HUES6 (cell line): ENCODE measurements around the gene PER1.

Experiments used
- H3K27ac ChIP-seq: 2 replicates; pipeline ENCODE4 v1.7.0; 2013; ENCODE audit warnings: low read depth, mild to moderate bottlenecking, low read length, inconsistent platforms
- H3K27me3 ChIP-seq: 2 replicates; pipeline ENCODE4 v1.6.1; 2013; ENCODE audit warnings: low read length; ENCODE audit not compliant: control insufficient read depth, insufficient read depth
- H3K36me3 ChIP-seq: 2 replicates; pipeline ENCODE4 v1.6.1; 2013; ENCODE audit warnings: low read length; ENCODE audit not compliant: control insufficient read depth, insufficient read depth
- H3K4me1 ChIP-seq: 2 replicates; pipeline ENCODE4 v1.6.1; 2013; ENCODE audit warnings: low read length; ENCODE audit not compliant: control insufficient read depth, insufficient read depth
- H3K4me3 ChIP-seq: 2 replicates; pipeline ENCODE4 v1.5.1; 2013; ENCODE audit warnings: low read depth, low read length
- H3K9ac ChIP-seq: one replicate; pipeline ENCODE4 v1.6.1; 2013; ENCODE audit warnings: mild to moderate bottlenecking, low read length
- H3K9me3 ChIP-seq: 2 replicates; pipeline ENCODE4 v1.6.1; 2013; ENCODE audit warnings: low read depth, low read length; ENCODE audit not compliant: control insufficient read depth, insufficient read depth

The PER1 gene

DNA sequence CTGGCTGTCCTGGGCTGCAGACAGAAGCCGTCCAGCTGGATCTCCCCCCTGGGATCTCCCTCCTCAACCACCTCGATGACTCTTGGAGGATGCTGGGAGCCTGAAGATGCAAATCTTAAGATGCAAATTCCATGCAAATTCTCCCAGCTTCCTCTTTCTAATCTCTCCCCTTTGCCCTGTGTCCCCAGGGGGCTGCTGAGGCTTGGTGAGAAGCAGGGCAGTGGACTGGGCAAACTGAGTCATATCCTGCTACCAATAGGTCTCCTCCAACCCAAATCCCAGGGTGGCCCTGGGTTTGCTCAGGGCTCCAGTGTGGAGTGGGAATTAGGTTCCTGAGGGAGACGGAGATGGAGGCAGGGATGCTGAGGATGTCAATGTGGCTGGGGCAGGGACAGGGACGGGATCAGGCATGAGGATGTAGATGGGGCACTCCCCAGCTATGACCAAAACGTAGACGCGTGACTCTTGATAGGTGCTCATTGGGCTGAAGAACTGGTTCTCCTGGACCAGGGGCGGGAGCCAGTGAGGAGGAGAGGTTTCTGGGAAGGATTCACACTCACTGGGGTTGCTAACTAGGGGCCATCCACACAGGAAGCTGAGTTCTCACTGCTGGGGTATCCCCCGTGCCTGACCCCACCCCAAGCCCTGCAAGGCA lies 61.0 kb downstream of the PER1 start:
- H3K4me1 ChIP-seq = no peaks in the 10 kb centered on the region
- H3K4me3 ChIP-seq = no peak overlapping the region
- H3K36me3 ChIP-seq = no peaks in the 10 kb centered on the region
- no peak overlapping the region for H3K27ac ChIP-seq
- H3K27me3 ChIP-seq = peaks cover 46% of the 10 kb centered on the region
- H3K9me3 ChIP-seq = no peaks in the 10 kb centered on the region
- no peak overlapping the region for H3K9ac ChIP-seq
